Measurements from ENCODE around the gene RCCD1.
"Not testable (repeated sequence)": the region's sequence is repeated elsewhere in the genome, so short reads cannot be mapped to it uniquely, and the experiment has no call there.

Gene RCCD1

GRCh38 chr15:90914305-90915080, 40.2 kb upstream of the RCCD1 start:
- Mint-ChIP-seq H3K9me3 (no peaks in the 10 kb centered on the region), H3K27ac (no peak overlapping the region), H3K27me3 (no peaks in the 10 kb centered on the region), H3K4me3 (no peak overlapping the region), H3K36me3 (ENCODE audit: low read depth) (peaks cover 82% of the 10 kb centered on the region), H3K4me1 (ENCODE audit: low read depth) (no peaks in the 10 kb centered on the region)

GRCh38 chr15:90915216-90915807, 39.4 kb upstream of the RCCD1 start:
- no peak overlapping the region for H3K4me3 Mint-ChIP-seq
- H3K9me3 Mint-ChIP-seq = no peaks in the 10 kb centered on the region
- peaks cover 84% of the 10 kb centered on the region for H3K36me3 Mint-ChIP-seq (ENCODE audit: low read depth)
- no peaks in the 10 kb centered on the region for H3K4me1 Mint-ChIP-seq (ENCODE audit: low read depth)
- H3K27me3 Mint-ChIP-seq = no peaks in the 10 kb centered on the region
- peak overlapping the region; percentile 37 for H3K27ac Mint-ChIP-seq

- Mint-ChIP-seq H3K36me3 (ENCODE audit: low read depth) (peaks cover 84% of the 10 kb centered on the region), H3K4me3 (no peak overlapping the region), H3K4me1 (ENCODE audit: low read depth) (no peaks in the 10 kb centered on the region), H3K27me3 (no peaks in the 10 kb centered on the region), H3K27ac (no peak overlapping the region), H3K9me3 (no peaks in the 10 kb centered on the region)
Observed at GRCh38 chr15:90915808-90916440, 38.8 kb upstream of the RCCD1 start.

GRCh38 chr15:90916461-90916860, 38.2 kb upstream of the RCCD1 start:
- Mint-ChIP-seq H3K27ac (no peak overlapping the region), H3K36me3 (ENCODE audit: low read depth) (peaks cover 84% of the 10 kb centered on the region), H3K4me1 (ENCODE audit: low read depth) (no peaks in the 10 kb centered on the region), H3K9me3 (no peaks in the 10 kb centered on the region), H3K27me3 (no peaks in the 10 kb centered on the region), H3K4me3 (no peak overlapping the region)

GRCh38 chr15:90917569-90917968, 37.1 kb upstream of the RCCD1 start:
- no peaks in the 10 kb centered on the region for H3K4me1 Mint-ChIP-seq (ENCODE audit: low read depth)
- H3K4me3 Mint-ChIP-seq = no peak overlapping the region
- peaks cover 84% of the 10 kb centered on the region for H3K36me3 Mint-ChIP-seq (ENCODE audit: low read depth)
- H3K9me3 Mint-ChIP-seq = no peaks in the 10 kb centered on the region
- no peak overlapping the region for H3K27ac Mint-ChIP-seq
- H3K27me3 Mint-ChIP-seq = no peaks in the 10 kb centered on the region

GRCh38 chr15:90918034-90918788, 36.5 kb upstream of the RCCD1 start:
- Mint-ChIP-seq H3K27me3 (no peaks in the 10 kb centered on the region), H3K4me1 (ENCODE audit: low read depth) (peaks cover 3% of the 10 kb centered on the region), H3K36me3 (ENCODE audit: low read depth) (peaks cover 79% of the 10 kb centered on the region), H3K9me3 (no peaks in the 10 kb centered on the region), H3K4me3 (no peak overlapping the region), H3K27ac (no peak overlapping the region)

- Mint-ChIP-seq H3K36me3 (ENCODE audit: low read depth) (peaks cover 72% of the 10 kb centered on the region), H3K27ac (no peak overlapping the region)
Observed at GRCh38 chr15:90918835-90919234, 35.8 kb upstream of the RCCD1 start.

GRCh38 chr15:90921887-90922286, 32.8 kb upstream of the RCCD1 start:
- peaks cover 46% of the 10 kb centered on the region for H3K36me3 Mint-ChIP-seq (ENCODE audit: low read depth)
- no peak overlapping the region for H3K4me3 Mint-ChIP-seq
- no peak overlapping the region for H3K27ac Mint-ChIP-seq
- no peaks in the 10 kb centered on the region for H3K9me3 Mint-ChIP-seq
- H3K27me3 Mint-ChIP-seq = no peaks in the 10 kb centered on the region
- H3K4me1 Mint-ChIP-seq (ENCODE audit: low read depth) = peaks cover 16% of the 10 kb centered on the region

More at GRCh38 chr15:90918835-90919234, 35.8 kb upstream of the RCCD1 start:
- Mint-ChIP-seq H3K4me3 (no peak overlapping the region), H3K4me1 (ENCODE audit: low read depth) (peaks cover 8% of the 10 kb centered on the region), H3K27me3 (no peaks in the 10 kb centered on the region), H3K9me3 (no peaks in the 10 kb centered on the region)

GRCh38 chr15:90922712-90923322, 31.9 kb upstream of the RCCD1 start:
- H3K27ac Mint-ChIP-seq, H3K27me3 Mint-ChIP-seq, H3K4me3 Mint-ChIP-seq, H3K9me3 Mint-ChIP-seq: not testable (repeated sequence)
- H3K36me3 Mint-ChIP-seq (ENCODE audit: low read depth) = peaks cover 37% of the 10 kb centered on the region
- peaks cover 16% of the 10 kb centered on the region for H3K4me1 Mint-ChIP-seq (ENCODE audit: low read depth)

GRCh38 chr15:90924375-90924774, 30.3 kb upstream of the RCCD1 start:
- Mint-ChIP-seq H3K4me1 (ENCODE audit: low read depth) (peaks cover 23% of the 10 kb centered on the region), H3K36me3 (ENCODE audit: low read depth) (peaks cover 24% of the 10 kb centered on the region), H3K27me3 (no peaks in the 10 kb centered on the region), H3K27ac (no peak overlapping the region), H3K9me3 (no peaks in the 10 kb centered on the region), H3K4me3 (no peak overlapping the region)

- H3K4me1 Mint-ChIP-seq (ENCODE audit: low read depth) = peaks cover 42% of the 10 kb centered on the region
- H3K36me3 Mint-ChIP-seq (ENCODE audit: low read depth); H3K9me3 Mint-ChIP-seq; H3K27ac Mint-ChIP-seq; H3K27me3 Mint-ChIP-seq; H3K4me3 Mint-ChIP-seq: not testable (repeated sequence)
Observed at GRCh38 chr15:90926766-90927165, 27.9 kb upstream of the RCCD1 start.

GRCh38 chr15:90928106-90928505, 26.6 kb upstream of the RCCD1 start:
- H3K27ac Mint-ChIP-seq = not testable (repeated sequence)
- peak overlapping the region; percentile 62 for H3K4me3 Mint-ChIP-seq

GRCh38 chr15:90929246-90930019, 25.3 kb upstream of the RCCD1 start:
- H3K27me3 Mint-ChIP-seq = no peaks in the 10 kb centered on the region
- H3K4me3 Mint-ChIP-seq = peak overlapping the region; percentile 99
- H3K4me1 Mint-ChIP-seq (ENCODE audit: low read depth) = peaks cover 42% of the 10 kb centered on the region
- peaks cover 4% of the 10 kb centered on the region for H3K36me3 Mint-ChIP-seq (ENCODE audit: low read depth)
- H3K9me3 Mint-ChIP-seq = no peaks in the 10 kb centered on the region
- H3K27ac Mint-ChIP-seq = peak overlapping the region; percentile 99

More at GRCh38 chr15:90928106-90928505, 26.6 kb upstream of the RCCD1 start:
- H3K27me3 Mint-ChIP-seq; H3K36me3 Mint-ChIP-seq (ENCODE audit: low read depth); H3K9me3 Mint-ChIP-seq: not testable (repeated sequence)
- peaks cover 44% of the 10 kb centered on the region for H3K4me1 Mint-ChIP-seq (ENCODE audit: low read depth)

Data from stimulated activated naive CD8-positive, alpha-beta T cell treated with anti-CD3 and anti-CD28 coated beads, Interleukin-15, Interleukin-2, amounts not matched to agents 100 ng/mL and 50 ng/mL, for 24 hours (primary cell).